ENCODE measurements around the gene HEXIM2.

- TF ChIP-seq POLR2AphosphoS5 (IDR thresholded peaks at IDR 0.05; ENCODE audit: borderline replicate concordance, low read depth, low read length) (no peak), EZH2 (IDR thresholded peaks at IDR 0.05) (no peak), FOXP2 (optimal IDR thresholded peaks at IDR 0.05; ENCODE audit: control extremely low read depth, extremely low read length, insufficient read depth) (no peak)
Measured at GRCh38 chr17:45117334-45117733, 44.3 kb upstream of the HEXIM2 start.

Measured in SK-N-MC (cell line).